Measurements from ENCODE around the gene ABCG1.

- TF ChIP-seq, protein P1, sequence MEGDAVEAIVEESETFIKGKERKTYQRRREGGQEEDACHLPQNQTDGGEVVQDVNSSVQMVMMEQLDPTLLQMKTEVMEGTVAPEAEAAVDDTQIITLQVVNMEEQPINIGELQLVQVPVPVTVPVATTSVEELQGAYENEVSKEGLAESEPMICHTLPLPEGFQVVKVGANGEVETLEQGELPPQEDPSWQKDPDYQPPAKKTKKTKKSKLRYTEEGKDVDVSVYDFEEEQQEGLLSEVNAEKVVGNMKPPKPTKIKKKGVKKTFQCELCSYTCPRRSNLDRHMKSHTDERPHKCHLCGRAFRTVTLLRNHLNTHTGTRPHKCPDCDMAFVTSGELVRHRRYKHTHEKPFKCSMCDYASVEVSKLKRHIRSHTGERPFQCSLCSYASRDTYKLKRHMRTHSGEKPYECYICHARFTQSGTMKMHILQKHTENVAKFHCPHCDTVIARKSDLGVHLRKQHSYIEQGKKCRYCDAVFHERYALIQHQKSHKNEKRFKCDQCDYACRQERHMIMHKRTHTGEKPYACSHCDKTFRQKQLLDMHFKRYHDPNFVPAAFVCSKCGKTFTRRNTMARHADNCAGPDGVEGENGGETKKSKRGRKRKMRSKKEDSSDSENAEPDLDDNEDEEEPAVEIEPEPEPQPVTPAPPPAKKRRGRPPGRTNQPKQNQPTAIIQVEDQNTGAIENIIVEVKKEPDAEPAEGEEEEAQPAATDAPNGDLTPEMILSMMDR (IDR thresholded peaks at IDR 0.05; ENCODE audit: poor library complexity): no peak
- no peak for TF ChIP-seq EZH2 (IDR thresholded peaks at IDR 0.05; ENCODE audit: borderline replicate concordance)
- TF ChIP-seq EZH2phosphoT487 (IDR thresholded peaks at IDR 0.05; ENCODE audit: low read depth, severe bottlenecking, unreplicated experiment): no peak
Observed at GRCh38 chr21:42311816-42312625, 93.1 kb downstream of the ABCG1 start.
